Vagina (tissue), 2 donors: ENCODE results near the gene BCL11A. TPM values are rescaled to one million over a fixed set of nuclear protein-coding genes. Genes with fewer than 3 reads are reported as not detected.

Experiments
- DNase-seq, 2 donors: peaks; one replicate each; pipeline ENCODE4 v3.0.0-alpha.2; 2017; ENCODE audit errors: extremely low spot score in 2 of 2
- H3K27ac ChIP-seq: fragments of 200-600 bp; sonication (generic); one replicate; pipeline ENCODE4 v1.5.1; 2019
- H3K27me3 ChIP-seq: fragments of 200-600 bp; sonication (generic); one replicate; pipeline ENCODE4 v1.5.1; 2019
- H3K36me3 ChIP-seq, 2 donors: fragments of 200-600 bp; sonication (generic); one replicate each; pipeline ENCODE4 v1.5.1; 2017 to 2019
- H3K4me1 ChIP-seq: fragments of 200-600 bp; sonication (generic); one replicate; pipeline ENCODE4 v1.5.1; 2019
- H3K4me3 ChIP-seq, 2 donors: fragments of 200-600 bp; sonication (generic); 1 replicate in 1 of 2; 2 replicates in 1 of 2; pipeline ENCODE4 v1.5.1; 2016 to 2019
- H3K9me3 ChIP-seq: fragments of 200-600 bp; sonication (generic); one replicate; pipeline ENCODE4 v1.5.1; 2019
- POLR2A ChIP-seq, 2 donors: fragments of 450-650 bp; IDR thresholded peaks; one replicate each; pipeline ENCODE4 v1.6.1; 2017; ENCODE audit warnings: antibody characterized with exemption in 2 of 2, mild to moderate bottlenecking in 2 of 2, moderate library complexity in 2 of 2
- POLR2AphosphoS5 ChIP-seq, 2 donors: sonication (generic); formaldehyde crosslinking; IDR thresholded peaks; one replicate each; pipeline ENCODE4 v1.9.0; 2017; ENCODE audit warnings: antibody characterized with exemption in 2 of 2, mild to moderate bottlenecking in 2 of 2, low read depth in 1 of 2; ENCODE audit not compliant: insufficient read depth in 1 of 2
- intact Hi-C: fragments of 100-400 bp; cut with DNase I; formaldehyde crosslinking; loops from one replicate; pipeline ENCODE4 v1.15.1; 2023
- total RNA-seq: library from RNA; depleted of rRNA; stranded (reverse); fragments of >200 nt; gene quantifications from one replicate; pipeline ENCODE4 v1.2.3, GENCODE V29; 2016
- TF ChIP-seq, protein P1 (sequence below), 3 experiments: fragments of 450-650 bp in 2 of 3; fragments of 200-600 bp in 1 of 3; sonication (generic) in 1 of 3; IDR thresholded peaks; one replicate each; pipeline ENCODE4 v1.5.1; 2017 to 2019; ENCODE audit warnings: antibody characterized with exemption in 3 of 3, mild to moderate bottlenecking in 2 of 3, moderate library complexity in 2 of 3

The BCL11A gene
- total RNA-seq, 1 donor from 2014 or later, result 48.4 TPM

DNA sequence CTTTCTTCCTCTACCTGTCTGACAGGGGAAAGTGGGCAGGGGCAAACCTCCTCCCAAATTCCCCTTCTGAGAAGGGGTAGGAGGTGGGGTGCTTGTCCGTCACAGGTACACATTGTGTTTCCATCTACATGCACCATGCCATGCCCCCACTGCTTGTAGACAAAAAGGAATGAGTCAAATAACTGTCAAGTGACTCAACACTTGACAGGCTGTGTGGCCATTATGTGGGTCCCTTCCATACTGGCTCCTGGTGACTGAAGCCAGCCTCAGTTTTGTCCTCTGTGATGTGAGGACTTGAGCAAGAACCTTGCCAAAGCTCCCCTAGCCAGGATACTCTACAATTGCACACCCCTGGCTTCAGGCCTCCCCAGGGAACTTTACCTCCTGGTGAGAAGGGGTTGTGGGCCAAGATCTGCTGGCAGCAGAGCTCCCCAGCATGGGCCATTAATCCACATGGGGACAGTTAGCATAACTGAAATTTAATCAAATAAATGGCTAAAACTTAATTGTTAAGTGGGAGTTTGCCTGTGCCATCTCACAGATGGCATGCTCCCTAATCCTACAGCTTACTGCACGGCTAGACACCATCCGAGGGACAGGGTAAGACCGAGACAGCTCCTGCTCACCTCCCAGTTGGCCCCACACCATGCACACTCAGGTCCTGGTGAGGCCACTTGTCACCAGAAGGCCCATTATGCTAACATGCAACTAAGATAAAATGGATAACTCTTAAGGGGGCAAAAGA is 140.2 kb downstream of the BCL11A start:
- Histone ChIP-seq H3K9me3 (no peaks in the 10 kb centered on the region), H3K4me1 (no peaks in the 10 kb centered on the region), H3K27me3 (no peaks in the 10 kb centered on the region), H3K27ac (no peak overlapping the region), H3K36me3 (no peaks in the 10 kb centered on the region), H3K4me3 (no peak overlapping the region)
- DNase-seq, result no peak
- TF ChIP-seq POLR2A (IDR thresholded peaks at IDR 0.05) (no peak), POLR2AphosphoS5 (IDR thresholded peaks at IDR 0.05; ENCODE audit: insufficient read depth in 1 of 2, low read depth in 1 of 2) (no peak)
- TF ChIP-seq, protein P1, sequence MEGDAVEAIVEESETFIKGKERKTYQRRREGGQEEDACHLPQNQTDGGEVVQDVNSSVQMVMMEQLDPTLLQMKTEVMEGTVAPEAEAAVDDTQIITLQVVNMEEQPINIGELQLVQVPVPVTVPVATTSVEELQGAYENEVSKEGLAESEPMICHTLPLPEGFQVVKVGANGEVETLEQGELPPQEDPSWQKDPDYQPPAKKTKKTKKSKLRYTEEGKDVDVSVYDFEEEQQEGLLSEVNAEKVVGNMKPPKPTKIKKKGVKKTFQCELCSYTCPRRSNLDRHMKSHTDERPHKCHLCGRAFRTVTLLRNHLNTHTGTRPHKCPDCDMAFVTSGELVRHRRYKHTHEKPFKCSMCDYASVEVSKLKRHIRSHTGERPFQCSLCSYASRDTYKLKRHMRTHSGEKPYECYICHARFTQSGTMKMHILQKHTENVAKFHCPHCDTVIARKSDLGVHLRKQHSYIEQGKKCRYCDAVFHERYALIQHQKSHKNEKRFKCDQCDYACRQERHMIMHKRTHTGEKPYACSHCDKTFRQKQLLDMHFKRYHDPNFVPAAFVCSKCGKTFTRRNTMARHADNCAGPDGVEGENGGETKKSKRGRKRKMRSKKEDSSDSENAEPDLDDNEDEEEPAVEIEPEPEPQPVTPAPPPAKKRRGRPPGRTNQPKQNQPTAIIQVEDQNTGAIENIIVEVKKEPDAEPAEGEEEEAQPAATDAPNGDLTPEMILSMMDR (IDR thresholded peaks at IDR 0.05), result no peak
- intact Hi-C loops, result no loop called here

DNA sequence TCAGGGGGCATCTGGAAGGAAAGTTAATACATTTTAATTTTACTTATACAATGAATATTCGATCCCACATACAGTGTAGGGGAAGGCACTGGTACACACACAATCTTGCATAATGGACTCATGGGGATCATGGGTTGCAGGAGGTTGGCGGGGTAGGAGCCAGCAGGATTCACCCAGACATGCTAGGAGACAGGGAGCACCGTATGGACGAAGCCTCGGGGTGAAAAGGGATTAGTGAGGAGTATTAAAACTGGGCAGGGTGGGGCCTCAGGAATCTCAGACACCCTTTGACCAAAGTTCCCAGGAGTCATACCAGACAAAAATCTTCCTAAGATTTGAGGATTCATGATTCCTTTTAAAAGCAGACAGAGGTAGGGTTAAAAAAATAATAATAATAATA is 140.8 kb downstream of the BCL11A start:
- intact Hi-C loops, result no loop called here
- no peak overlapping the region for H3K27ac ChIP-seq
- TF ChIP-seq POLR2A (IDR thresholded peaks at IDR 0.05), result no peak
- no peak for TF ChIP-seq POLR2AphosphoS5 (IDR thresholded peaks at IDR 0.05; ENCODE audit: insufficient read depth in 1 of 2, low read depth in 1 of 2)
- TF ChIP-seq, protein P1 (IDR thresholded peaks at IDR 0.05), result no peak
- no peaks in the 10 kb centered on the region for H3K4me1 ChIP-seq
- no peaks in the 10 kb centered on the region for H3K36me3 ChIP-seq
- no peak for DNase-seq
- no peaks in the 10 kb centered on the region for H3K9me3 ChIP-seq
- no peaks in the 10 kb centered on the region for H3K27me3 ChIP-seq
- H3K4me3 ChIP-seq, result no peak overlapping the region

DNA sequence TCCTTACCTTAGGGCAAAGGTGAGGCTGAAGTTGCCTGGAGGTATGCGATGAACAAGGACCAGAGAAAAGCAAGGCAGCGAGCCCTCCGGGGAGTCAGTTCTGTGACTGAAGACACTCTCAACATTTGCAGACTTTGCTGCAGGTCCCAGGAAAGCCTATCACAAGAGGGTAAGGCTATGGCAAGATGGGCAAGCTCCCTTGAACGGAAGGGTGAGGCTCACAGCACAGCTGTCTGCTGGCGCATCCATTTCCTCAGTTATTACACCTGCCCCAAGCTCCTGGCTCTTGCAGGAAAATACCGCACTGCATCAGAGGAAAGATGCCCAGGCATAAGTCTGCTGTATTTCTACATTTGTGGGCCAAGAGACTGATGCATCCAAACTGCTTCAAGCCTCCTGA is 141.4 kb downstream of the BCL11A start:
- H3K36me3 ChIP-seq, result no peaks in the 10 kb centered on the region
- H3K4me1 ChIP-seq, result no peaks in the 10 kb centered on the region
- TF ChIP-seq, protein P1 (IDR thresholded peaks at IDR 0.05), result no peak
- no peak for TF ChIP-seq POLR2AphosphoS5 (IDR thresholded peaks at IDR 0.05; ENCODE audit: insufficient read depth in 1 of 2, low read depth in 1 of 2)
- DNase-seq, result no peak
- intact Hi-C loops, result no loop called here
- no peak overlapping the region for H3K4me3 ChIP-seq
- H3K9me3 ChIP-seq, result no peaks in the 10 kb centered on the region
- H3K27me3 ChIP-seq, result no peaks in the 10 kb centered on the region
- H3K27ac ChIP-seq, result no peak overlapping the region

DNA sequence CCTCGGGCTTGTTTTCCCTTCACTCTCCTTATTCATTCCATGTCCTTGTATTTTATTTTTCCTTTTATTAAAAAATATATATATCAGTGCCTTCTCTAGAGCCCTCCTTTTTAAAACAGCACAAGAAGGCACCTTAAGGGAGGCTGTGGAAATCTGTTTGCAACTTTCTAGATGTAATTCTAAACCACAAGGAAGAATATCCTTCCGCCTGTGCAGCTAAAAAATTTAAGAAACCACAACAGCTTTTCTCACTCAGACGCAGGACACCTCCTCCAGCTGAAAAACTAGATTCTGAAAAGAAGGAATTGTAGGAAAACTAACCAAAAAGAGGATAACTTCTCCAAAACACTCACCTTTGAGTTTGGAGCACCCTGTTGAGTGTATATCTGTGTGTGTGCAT is 142.2 kb downstream of the BCL11A start:
- no peak for DNase-seq
- Histone ChIP-seq H3K9me3 (no peaks in the 10 kb centered on the region), H3K27me3 (no peaks in the 10 kb centered on the region), H3K4me3 (no peak overlapping the region), H3K36me3 (no peaks in the 10 kb centered on the region), H3K27ac (no peak overlapping the region), H3K4me1 (no peaks in the 10 kb centered on the region)
- TF ChIP-seq, protein P1 (IDR thresholded peaks at IDR 0.05), result no peak
- TF ChIP-seq POLR2A (IDR thresholded peaks at IDR 0.05) (no peak), POLR2AphosphoS5 (IDR thresholded peaks at IDR 0.05; ENCODE audit: insufficient read depth in 1 of 2, low read depth in 1 of 2) (no peak)
- intact Hi-C loops, result no loop called here

DNA sequence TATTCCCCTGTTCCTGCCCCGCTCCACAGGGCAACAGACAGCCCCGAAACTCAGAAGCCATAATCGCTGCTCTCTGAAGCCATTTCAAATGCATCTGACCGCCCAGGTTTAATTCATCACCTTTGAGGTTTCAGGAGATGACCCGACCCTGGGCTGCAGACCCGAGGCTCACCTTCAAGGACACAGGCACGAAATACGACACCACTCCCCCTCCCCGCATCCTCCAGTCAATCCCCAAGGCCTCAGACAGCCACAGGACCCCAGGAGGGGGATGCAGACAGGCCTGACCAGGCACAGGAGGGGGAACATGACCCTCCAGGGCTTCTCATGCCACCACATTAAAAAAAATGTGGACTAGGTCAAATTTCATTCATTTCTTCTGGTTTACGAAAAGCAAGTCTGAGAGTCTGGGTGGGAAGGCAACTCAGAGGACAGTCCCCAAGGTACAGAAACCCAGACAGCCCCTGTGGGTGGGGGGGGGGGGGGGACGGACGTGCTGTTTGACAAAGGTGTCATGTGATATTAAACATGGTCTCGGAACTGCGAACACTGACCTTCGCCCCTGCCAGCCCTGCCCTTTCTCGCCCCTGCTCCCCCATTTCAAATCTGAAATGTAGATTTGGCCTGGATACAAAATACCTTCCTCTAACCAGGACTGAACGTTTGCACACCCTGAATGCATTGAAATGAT is 142.9 kb downstream of the BCL11A start:
- Histone ChIP-seq H3K9me3 (no peaks in the 10 kb centered on the region), H3K27ac (no peak overlapping the region), H3K27me3 (no peaks in the 10 kb centered on the region), H3K36me3 (no peaks in the 10 kb centered on the region), H3K4me3 (no peak overlapping the region), H3K4me1 (no peaks in the 10 kb centered on the region)
- TF ChIP-seq POLR2A (IDR thresholded peaks at IDR 0.05), result no peak
- TF ChIP-seq, protein P1 (IDR thresholded peaks at IDR 0.05), result no peak
- TF ChIP-seq POLR2AphosphoS5 (IDR thresholded peaks at IDR 0.05; ENCODE audit: insufficient read depth in 1 of 2, low read depth in 1 of 2), result no peak
- no peak for DNase-seq
- intact Hi-C loops, result no loop called here
